Cortex of kidney (tissue), 1 donor: ENCODE data around the gene ATP6V0D1.

Experiments
- DNase-seq: peaks from one replicate; lab custom pipeline; 2025; lab: John Stamatoyannopoulos, UW

ATP6V0D1 gene

DNA sequence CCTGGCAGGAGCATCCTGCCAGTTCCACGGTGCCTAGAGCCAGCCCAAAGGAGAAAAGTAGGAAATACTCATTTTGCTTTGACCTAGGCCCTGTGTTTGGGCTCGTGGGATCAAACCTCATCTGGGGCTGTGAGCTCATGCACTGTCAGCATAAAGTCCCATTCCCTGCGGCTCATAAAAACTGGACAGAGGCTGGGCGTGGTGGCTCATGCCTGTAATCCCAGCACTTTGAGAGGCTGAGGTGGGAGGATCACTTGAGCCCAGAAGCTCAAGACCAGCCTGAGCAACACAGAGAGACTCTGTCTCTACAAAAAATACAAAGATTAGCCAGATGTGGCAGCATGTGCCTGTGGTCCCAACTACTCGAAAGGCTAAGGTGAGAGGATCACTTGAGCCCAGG lies 17.9 kb downstream of the ATP6V0D1 start:
- no peak for DNase-seq

DNA sequence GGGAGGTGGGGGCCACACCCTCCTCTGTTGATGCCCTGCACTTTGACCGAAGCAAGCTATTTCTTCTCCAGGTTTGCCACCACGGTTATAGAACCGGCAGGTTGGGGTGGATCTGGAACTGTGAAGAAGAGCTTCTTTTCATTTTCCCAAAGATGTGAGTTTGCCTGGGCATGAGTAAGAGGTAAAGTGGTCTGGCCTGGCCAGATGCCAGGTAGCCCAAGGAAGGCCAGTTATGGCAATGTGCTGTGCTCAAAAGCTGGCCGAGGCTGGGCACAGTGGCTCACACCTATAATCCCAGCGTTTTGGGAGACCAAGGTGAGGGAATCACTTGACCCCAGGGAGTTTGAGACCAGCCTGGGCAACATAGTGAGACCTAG lies 18.7 kb downstream of the ATP6V0D1 start:
- DNase-seq, result no peak

DNA sequence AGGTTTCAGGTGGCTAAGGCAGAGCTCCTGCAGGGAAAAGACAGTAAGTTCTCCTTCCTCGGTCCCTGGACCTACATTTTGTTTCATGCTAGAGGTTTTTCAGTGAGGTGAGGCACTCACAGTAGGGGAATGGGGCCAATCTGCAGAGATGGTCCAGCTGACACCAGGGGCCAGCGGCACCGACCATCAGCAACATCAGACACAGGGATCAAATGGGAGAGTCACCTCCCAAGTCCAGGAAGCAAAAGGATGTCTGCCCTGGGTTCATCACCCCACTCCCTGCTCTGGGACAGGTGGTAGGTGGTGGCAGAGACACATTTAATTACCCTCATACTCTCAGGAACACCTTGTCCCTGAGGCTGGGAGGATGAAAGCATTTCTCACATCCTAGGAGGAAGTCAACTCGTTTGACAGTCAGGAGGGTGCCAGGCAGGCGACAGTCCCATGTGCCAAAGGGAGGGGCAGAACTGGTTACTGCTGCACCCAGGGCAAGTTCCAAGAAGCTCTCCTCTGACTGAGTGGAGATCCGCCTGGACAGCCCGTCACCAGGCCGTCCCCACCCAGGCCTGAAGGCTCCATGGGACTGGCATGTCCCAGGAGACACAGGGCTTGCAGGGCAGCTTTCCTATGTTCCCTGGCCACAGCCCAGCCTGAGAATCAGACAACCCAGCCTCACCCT lies 19.2 kb downstream of the ATP6V0D1 start:
- no peak for DNase-seq

- DNase-seq, result no peak
These were observed 20.0 kb downstream of the ATP6V0D1 start for GRCh38 chr16:67460961-67461360.

- no peak for DNase-seq
These were observed 20.8 kb downstream of the ATP6V0D1 start for GRCh38 chr16:67460168-67460567.

DNA sequence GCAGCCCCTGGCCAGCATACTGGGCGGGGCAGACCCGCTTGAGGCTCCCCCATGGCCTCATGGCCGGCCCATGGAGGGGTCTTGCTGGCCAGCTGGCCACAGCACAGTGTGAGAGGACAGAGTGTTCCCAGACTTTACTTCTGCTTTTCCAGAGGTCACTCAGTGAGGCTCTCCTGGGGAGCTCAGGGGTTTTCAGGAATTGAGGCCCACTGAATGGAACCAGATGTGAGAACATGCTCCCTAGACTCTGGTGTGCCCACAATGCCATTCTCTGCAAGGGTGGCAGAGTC lies 21.2 kb downstream of the ATP6V0D1 start:
- DNase-seq, result no peak

DNA sequence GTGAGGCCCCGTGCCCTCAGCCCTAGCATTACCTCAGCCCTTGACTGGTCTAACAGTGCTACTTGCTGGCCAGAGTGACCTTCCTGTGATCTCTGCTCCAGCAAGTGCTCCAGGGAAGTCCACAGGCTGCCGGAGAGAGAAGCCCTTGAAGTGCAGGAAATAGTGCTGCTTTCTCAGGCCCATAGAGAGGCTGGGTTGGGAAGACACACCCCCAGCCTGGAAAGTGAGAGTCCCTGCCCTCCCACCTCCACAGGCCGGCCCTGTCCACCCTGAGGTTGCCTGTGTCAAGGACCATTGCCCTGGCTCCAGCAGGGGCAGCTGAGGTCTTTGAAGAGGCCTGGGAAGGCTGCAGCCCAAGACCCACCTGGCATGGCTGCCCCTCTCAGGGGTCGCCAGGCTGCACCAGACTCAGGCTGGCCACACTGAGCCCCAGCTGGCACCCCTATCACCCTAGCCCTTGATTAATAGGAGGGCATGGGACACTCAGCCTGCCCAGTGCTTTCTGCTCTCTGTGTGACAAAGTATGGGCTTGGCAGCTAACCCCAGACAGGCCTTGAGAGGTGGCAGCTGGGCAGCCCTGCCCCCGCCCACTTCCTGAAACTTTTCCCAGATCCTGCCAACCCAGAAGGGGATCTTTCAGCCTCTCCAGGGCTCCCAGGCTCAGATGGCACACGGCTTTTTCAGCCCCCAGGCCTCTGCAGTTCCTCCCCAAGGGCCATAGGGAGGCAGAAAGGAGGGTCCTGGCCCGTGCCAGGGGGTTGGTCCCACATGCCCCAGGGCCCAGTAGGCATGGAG lies 21.7 kb downstream of the ATP6V0D1 start:
- no peak for DNase-seq

GRCh38 chr16:67458121-67458641 lies 22.8 kb downstream of the ATP6V0D1 start:
- no peak for DNase-seq

- DNase-seq, result no peak
These were observed 23.3 kb downstream of the ATP6V0D1 start for GRCh38 chr16:67457611-67458010.

- DNase-seq, result no peak
These were observed 24.4 kb downstream of the ATP6V0D1 start for GRCh38 chr16:67456391-67457081.

DNA sequence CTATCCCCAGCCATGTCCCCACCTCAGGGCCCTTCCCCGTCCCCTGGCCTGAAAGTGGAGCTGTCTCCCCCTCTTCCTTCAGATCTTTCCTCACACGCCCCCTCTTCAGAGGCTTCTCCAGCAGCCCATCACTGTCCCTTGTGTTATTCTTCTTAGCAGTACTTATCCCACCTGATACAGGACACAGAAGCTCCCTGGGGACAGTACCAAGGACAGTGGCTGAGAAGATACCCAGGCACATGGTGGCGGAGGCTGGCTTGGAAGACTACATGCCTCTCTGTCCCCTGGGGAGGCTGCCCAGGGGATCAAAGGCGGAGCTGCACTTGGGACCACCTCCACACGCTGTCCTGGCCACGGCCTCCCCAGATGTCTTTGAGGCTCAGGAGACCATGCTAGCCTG lies 26.1 kb downstream of the ATP6V0D1 start:
- no peak for DNase-seq

DNA sequence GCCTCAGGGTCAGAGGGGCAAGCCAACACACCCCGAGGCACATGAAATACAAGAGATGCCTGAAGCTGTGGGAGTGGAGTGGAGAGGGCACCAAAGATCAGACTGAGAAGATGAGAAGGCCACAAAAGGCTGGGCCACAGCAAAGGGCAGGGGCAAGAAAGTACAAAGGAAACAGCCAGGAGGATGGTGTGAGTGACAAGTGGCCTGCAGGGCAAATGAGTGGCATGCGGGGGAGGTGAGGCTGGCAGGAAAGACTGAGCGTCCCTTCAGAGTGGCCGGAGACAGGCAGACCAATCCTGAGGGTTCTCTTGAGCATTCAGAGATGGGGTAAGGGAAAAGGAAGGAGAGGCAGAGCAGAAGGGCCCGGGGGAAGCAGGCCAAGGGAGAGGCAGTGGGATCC lies 26.9 kb downstream of the ATP6V0D1 start:
- DNase-seq, result no peak

- DNase-seq, result no peak
These were observed 29.1 kb downstream of the ATP6V0D1 start for GRCh38 chr16:67451704-67452435.

- no peak for DNase-seq
These were observed 29.8 kb downstream of the ATP6V0D1 start for GRCh38 chr16:67451061-67451703.

DNA sequence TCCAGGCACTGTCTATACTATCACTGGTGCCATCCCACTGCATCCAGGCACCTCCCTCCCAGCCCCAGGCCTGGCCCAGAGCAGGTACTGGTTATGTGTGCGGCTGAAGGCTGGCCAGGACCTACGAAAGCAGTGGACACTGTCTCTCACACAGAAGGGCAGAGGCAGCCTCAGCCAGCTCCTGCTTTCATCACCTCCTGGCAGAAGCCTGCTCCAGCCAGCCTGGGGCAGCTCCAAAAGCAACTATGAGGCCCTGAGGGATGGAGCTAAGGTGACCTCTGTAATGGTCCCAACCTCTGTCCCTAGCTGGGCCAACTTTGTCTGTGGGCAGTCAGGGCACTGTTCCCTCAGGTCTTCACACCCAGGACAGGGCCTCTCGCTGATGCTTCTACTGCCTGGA lies 31.2 kb downstream of the ATP6V0D1 start:
- no peak for DNase-seq

GRCh38 chr16:67449336-67449735 lies 31.6 kb downstream of the ATP6V0D1 start:
- DNase-seq, result no peak

DNA sequence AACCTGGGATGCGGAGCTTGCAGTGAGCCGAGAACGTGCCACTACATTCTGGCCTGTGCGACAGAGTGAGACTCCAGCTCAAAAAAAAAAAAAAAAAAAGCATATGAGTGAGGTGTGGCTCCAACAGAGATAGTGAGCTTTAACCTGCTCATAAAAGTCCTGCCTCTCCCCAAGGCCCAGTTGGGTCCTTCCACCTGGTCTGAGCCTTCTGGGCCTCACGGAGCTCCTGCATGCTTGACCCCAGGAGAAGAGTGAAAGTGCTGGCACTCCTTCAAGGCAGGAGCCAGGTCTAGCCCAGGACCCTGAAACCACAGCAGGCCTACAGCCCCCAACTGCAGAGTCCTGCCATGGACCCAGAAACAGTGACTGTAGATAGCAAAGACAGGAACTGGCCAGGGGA lies 32.4 kb downstream of the ATP6V0D1 start:
- no peak for DNase-seq

DNA sequence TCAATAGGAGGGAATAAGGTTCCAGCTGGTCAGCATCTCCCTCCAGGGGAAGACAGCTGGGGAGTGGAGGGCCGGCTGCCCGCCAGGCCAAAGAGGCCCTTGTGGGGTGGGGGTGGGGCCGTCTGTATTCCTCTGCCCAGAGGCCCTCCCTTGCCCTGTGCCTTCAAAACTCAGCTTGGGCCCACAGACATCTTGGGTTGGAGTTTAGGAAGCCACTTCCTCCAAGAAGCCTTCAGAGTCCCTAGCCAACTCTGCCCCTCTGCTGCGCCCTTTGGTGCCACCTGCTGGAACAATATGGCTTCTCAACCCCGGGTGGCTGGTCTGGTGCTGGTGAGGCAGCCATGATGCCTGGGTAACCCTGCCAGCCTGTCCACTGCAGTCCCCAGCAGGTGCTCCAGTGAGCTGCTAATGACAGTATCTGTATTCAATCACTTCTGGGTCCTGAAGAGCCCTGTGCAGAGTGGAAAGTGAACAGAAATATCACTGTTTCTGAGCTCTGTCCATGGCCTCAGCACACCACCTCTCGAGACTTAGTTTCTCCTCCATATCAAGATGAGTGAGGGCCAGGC lies 33.4 kb downstream of the ATP6V0D1 start:
- no peak for DNase-seq

DNA sequence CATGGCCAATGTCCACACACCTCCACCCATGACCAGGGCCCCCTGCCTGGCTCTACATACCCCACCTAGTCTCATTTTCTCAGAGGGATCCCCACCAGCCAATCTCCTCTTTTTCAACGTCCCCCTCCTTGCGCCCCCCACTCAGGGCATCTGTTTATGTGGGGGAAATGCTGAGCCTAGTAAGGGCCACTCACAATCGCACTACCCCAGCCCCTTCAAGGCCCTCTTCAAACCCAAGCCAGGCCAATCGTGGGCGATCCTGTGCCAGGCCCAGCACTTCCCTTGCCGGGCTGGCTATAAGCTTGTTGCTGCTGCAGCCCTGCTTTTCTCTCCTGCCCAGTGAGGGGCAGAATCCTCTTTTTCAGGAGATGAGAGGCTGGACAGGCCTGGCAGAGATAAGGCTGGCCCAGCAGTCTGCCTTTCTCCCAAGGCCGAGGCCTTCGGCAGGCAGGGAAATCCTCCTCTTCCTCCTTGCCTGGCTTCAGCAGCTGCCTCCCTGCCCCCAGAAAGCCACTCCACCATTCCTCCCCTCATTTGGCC lies 33.9 kb downstream of the ATP6V0D1 start:
- no peak for DNase-seq

DNA sequence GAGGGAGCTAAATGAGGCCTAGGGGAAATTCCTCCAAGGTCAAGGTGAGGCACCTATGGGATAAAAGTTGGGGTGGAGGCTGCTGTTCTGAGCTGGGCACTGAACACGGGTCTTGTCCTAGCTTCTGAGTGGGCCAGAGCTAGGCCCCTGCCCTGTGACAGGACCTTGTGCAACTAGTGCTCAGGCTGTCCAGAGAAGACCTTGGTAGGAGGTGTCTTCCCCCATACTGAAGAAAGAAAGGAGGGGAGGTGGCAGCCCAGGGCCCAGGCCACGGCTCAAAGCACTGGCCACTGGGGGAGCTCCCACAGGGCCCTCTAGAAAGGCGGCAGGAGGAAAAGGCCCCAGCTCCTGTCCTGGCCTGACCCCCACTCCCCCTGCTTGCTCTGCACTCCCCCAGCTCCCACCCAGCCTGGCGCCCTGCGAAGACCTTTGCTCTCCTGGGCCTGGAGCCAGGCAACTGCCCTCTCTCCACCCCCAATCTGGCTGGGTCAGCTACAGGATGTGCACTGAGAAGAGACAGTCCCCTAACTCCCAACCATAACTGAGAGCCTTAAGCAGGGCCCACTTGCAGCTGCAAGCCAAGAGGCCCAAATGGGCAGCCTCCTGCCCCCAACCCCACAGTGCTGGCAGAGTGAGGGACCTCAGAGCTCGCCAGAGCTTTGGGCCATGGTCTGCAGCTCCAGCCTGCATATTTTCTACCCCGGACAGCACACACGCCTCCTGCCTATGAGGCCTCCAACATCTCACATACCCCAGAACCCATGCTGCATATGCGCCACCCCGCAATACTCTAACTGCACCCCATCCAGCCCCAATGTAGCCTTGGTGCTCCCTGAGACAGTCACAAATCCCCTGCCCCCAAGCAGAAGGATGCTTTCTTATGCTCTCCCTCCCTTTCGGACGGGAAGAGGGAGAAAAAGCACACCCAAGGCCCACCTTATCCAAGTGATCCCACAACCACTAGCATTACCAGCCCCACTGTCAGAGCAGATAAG lies 34.7 kb downstream of the ATP6V0D1 start:
- DNase-seq, result no peak
